ENCODE results near the gene PTPRD.

The PTPRD gene

DNA sequence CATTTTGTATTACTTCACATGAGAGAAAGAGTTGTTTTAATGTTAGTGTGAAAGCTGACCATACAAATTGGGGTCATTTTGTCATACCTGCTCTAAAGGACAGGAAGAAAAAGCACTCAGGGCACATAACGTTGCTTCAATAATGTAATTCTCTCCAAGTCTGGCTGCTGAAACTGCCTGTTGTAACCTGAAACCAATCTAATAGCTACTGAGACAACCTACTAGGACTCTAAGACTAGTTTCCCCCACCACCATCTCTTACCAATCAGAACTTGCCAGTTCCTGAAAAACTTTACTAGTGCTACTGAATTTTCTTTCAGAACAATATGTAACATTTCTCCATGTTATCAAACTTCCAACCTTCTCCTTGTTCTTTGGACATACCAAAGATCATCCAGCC lies 374.7 kb downstream of the PTPRD start:
- H3K4me3 ChIP-seq (ENCODE audit: low read depth, low read length), result no peak overlapping the region
- TF ChIP-seq, protein P1, sequence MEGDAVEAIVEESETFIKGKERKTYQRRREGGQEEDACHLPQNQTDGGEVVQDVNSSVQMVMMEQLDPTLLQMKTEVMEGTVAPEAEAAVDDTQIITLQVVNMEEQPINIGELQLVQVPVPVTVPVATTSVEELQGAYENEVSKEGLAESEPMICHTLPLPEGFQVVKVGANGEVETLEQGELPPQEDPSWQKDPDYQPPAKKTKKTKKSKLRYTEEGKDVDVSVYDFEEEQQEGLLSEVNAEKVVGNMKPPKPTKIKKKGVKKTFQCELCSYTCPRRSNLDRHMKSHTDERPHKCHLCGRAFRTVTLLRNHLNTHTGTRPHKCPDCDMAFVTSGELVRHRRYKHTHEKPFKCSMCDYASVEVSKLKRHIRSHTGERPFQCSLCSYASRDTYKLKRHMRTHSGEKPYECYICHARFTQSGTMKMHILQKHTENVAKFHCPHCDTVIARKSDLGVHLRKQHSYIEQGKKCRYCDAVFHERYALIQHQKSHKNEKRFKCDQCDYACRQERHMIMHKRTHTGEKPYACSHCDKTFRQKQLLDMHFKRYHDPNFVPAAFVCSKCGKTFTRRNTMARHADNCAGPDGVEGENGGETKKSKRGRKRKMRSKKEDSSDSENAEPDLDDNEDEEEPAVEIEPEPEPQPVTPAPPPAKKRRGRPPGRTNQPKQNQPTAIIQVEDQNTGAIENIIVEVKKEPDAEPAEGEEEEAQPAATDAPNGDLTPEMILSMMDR (IDR thresholded peaks at IDR 0.05; ENCODE audit: low read depth, low read length), result no peak

DNA sequence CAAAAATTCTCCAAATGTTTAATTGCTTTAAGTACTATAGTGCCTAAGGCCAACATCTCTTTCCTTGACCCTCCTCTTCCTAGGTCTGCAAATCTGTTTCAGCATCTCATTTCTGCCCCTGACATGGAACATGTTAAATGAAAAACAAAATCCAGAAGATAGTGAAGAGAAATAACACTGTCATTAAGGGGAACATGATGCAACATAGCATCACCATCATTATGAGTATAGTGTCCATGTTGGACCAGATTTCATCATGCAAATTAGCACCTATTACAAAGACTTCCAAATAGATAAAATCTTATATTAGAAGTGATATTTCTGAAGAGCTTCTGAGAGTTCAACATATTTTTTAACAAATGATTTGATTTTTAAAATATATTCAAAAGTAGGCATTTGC lies 375.2 kb downstream of the PTPRD start:
- TF ChIP-seq, protein P1 (IDR thresholded peaks at IDR 0.05; ENCODE audit: low read depth, low read length), result no peak
- H3K4me3 ChIP-seq (ENCODE audit: low read depth, low read length), result no peak overlapping the region

DNA sequence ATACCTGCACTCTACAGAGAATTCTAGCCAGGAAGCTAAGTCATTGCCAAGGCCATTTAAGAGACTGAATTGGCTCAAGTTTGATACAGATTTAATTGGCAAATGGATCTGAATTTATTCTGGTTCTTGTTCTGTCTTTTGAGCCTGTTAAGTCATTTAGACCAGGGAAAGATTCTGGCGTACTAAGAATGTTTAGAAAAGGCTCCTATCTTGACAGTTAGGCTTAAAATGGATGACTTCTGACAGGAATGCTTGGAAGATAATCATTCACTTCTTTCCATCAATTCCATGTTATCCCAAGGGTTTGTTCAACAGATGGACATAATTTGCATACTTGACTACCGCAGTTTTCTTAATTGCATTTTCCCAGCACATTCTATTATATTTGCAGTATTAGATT lies 376.6 kb downstream of the PTPRD start:
- TF ChIP-seq, protein P1 (IDR thresholded peaks at IDR 0.05; ENCODE audit: low read depth, low read length), result no peak
- no peak overlapping the region for H3K4me3 ChIP-seq (ENCODE audit: low read depth, low read length)

DNA sequence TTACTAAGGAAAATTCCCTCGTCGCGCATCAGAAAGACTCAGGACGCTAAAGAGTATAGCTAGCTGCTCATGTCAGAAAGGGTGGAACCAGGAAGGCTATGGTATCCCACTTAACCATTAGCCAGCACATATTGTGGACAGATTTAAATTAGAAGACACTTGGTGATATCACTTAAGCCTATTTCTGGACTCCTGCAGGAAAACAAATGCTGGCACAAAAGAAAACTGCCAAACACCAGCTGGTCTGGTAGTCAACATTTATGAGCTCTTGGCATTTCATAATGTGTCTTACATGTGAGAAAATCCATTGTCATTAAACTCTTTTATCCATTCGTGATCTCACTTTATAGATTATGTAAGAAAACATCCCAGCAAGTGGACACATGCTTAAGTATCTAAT lies 377.4 kb downstream of the PTPRD start:
- no peak overlapping the region for H3K4me3 ChIP-seq (ENCODE audit: low read depth, low read length)
- TF ChIP-seq, protein P1 (IDR thresholded peaks at IDR 0.05; ENCODE audit: low read depth, low read length), result no peak

DNA sequence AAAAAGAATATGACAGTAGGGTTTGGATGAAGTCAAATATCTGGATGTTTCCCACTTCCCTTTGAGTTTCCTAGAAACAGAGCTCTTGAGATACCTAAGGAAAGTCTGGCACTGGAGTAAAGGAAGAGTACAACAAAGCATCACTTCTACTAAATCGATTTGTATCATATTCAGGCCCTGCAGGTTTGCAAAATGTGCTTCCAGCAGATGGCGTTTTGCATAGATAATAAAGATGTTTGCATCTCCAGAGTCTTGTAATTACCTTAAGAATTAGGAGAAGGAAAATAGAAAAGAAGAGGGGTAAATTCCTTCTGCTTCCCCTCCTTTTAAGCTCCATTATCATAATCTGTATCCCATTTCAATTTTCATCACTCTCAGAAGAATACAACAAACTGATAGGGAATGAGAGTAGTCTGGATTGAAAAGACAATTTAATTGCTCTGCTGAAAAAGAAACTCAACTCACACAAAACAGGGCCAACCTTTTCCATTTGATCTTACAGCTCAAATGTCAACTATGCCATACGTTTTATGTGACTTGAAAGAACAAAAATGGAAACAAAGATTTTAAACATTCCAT lies 380.4 kb downstream of the PTPRD start:
- TF ChIP-seq, protein P1 (IDR thresholded peaks at IDR 0.05; ENCODE audit: low read depth, low read length), result no peak
- H3K4me3 ChIP-seq (ENCODE audit: low read depth, low read length), result no peak overlapping the region

DNA sequence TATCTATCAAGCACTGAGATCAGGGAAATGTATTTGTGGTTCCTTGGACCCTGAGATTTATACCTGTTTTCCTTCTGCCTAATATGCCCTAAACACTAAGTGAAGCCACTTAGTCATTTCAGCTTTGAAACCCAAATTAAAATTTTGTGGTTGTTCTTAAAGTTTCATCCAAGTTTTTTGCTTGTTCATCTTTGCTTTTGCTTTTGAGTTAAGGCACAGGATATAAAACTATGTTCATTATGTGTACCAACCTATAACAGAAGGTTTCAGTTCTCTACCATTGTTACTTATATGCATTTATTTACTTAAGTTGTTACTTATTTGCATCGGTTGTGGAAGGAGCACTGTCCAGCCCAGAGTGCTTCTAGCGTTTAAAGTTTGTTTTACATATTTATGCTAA lies 382.3 kb downstream of the PTPRD start:
- TF ChIP-seq, protein P1 (IDR thresholded peaks at IDR 0.05; ENCODE audit: low read depth, low read length), result no peak
- H3K4me3 ChIP-seq (ENCODE audit: low read depth, low read length), result no peak overlapping the region

DNA sequence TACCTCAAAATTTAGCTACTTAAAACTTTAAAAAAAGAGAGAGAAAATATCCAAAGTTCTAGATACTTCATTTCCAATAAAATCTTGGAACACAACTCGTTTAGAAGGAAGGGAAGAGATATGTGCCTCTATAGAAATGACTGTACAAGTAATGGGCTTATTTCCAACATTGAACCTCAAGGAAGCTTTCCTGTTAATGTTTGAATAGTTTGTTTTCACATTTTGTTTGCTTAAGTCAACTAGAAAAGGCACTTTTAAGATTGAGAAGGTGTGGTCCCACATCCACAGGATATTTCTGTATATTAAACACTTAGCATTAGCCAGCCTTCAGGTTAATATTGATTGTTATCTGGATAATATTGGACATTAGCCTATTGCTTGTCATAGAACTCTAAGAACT lies 384.7 kb downstream of the PTPRD start:
- TF ChIP-seq, protein P1 (IDR thresholded peaks at IDR 0.05; ENCODE audit: low read depth, low read length), result no peak
- no peak overlapping the region for H3K4me3 ChIP-seq (ENCODE audit: low read depth, low read length)
